Neural cell (in vitro differentiated cells): Measurements from ENCODE around the gene UBXN6. TPM values are rescaled to one million over a fixed set of nuclear protein-coding genes. Genes with fewer than 3 reads are reported as not detected.

Experiments used
- H2AFZ ChIP-seq: fragments of 200-600, 300-800 bp; sonication (generic), shearing (Covaris generic); 2 replicates; pipeline ENCODE4 v1.6.0; 2014; ENCODE audit warnings: low read depth, mild to moderate bottlenecking, antibody characterized with exemption, low read length, moderate library complexity
- H3F3A ChIP-seq: fragments of 200-600 bp; shearing (Covaris generic); 2 replicates; pipeline ENCODE4 v1.6.1; 2016; ENCODE audit warnings: mild to moderate bottlenecking, moderate library complexity, mixed read lengths, antibody characterized with exemption, low read length; ENCODE audit not compliant: insufficient read depth, poor library complexity, severe bottlenecking
- H3K27ac ChIP-seq: fragments of 200-600, 300-800 bp; sonication (generic), shearing (Covaris generic); 2 replicates; pipeline ENCODE4 v1.5.1; 2014; ENCODE audit warnings: mild to moderate bottlenecking, low read length, moderate library complexity
- H3K27me3 ChIP-seq: fragments of 300-800, 200-600 bp; sonication (generic), shearing (Covaris generic); 2 replicates; pipeline ENCODE4 v1.6.0; 2014; ENCODE audit warnings: mild to moderate bottlenecking, low read depth, low read length, moderate library complexity; ENCODE audit not compliant: insufficient read depth
- H3K36me3 ChIP-seq: fragments of 300-800, 200-600 bp; sonication (generic), shearing (Covaris generic); 2 replicates; pipeline ENCODE4 v1.5.1; 2014; ENCODE audit warnings: mild to moderate bottlenecking, antibody characterized with exemption, low read length, moderate library complexity; ENCODE audit not compliant: insufficient read depth
- H3K4me2 ChIP-seq: fragments of 300-800, 200-600 bp; sonication (generic), shearing (Covaris generic); 2 replicates; pipeline ENCODE4 v1.6.0; 2014; ENCODE audit warnings: mild to moderate bottlenecking, low read length
- H3K4me3 ChIP-seq: fragments of 300-800, 200-600 bp; sonication (generic), shearing (Covaris generic); 2 replicates; pipeline ENCODE4 v1.5.1; 2014; ENCODE audit warnings: mild to moderate bottlenecking, low read length, moderate library complexity
- H3K79me2 ChIP-seq: fragments of 200-600 bp; shearing (Covaris generic); replicated peaks from 2 replicates; pipeline ENCODE4 v1.6.0; 2014; ENCODE audit warnings: mild to moderate bottlenecking, low read length, moderate library complexity; ENCODE audit not compliant: insufficient read depth
- H3K9ac ChIP-seq: fragments of 300-800, 200-600 bp; sonication (generic), shearing (Covaris generic); 2 replicates; pipeline ENCODE4 v1.6.1; 2016; ENCODE audit warnings: mild to moderate bottlenecking, low read length, mixed read lengths
- H3K9me2 ChIP-seq: fragments of 200-600 bp; shearing (Covaris generic); 2 replicates; pipeline ENCODE4 v1.6.1; 2016; ENCODE audit warnings: mild to moderate bottlenecking, low read length, mixed read lengths; ENCODE audit not compliant: insufficient read depth
- H3K9me3 ChIP-seq: fragments of 200-600, 300-800 bp; sonication (generic), shearing (Covaris generic); 2 replicates; pipeline ENCODE4 v1.6.1; 2016; ENCODE audit warnings: mild to moderate bottlenecking, mixed run types, low read length, moderate library complexity, mixed read lengths
- H4K20me1 ChIP-seq: fragments of 200-600 bp; shearing (Covaris generic); 2 replicates; pipeline ENCODE4 v1.6.1; 2016; ENCODE audit warnings: mild to moderate bottlenecking, mixed run types; ENCODE audit not compliant: insufficient read depth
- CTCF ChIP-seq: fragments of 450-650 bp; IDR thresholded peaks from 2 replicates; pipeline ENCODE4 v1.5.1; 2014; ENCODE audit warnings: antibody characterized with exemption, mild to moderate bottlenecking, moderate library complexity; ENCODE audit not compliant: poor library complexity, severe bottlenecking
- EP300 ChIP-seq: fragments of 450-650 bp; conservative IDR thresholded peaks from 2 replicates; pipeline ENCODE4 v1.6.1; 2014; ENCODE audit warnings: antibody characterized with exemption, mild to moderate bottlenecking, moderate library complexity; ENCODE audit not compliant: poor library complexity, severe bottlenecking
- EZH2 ChIP-seq: fragments of 200-600, 300-800 bp; shearing (Covaris generic), sonication (generic); IDR thresholded peaks from 2 replicates; pipeline ENCODE4 v1.6.1; 2014; ENCODE audit warnings: antibody characterized with exemption, low read length, borderline replicate concordance, mild to moderate bottlenecking; ENCODE audit not compliant: insufficient read depth, poor library complexity, severe bottlenecking
- MXI1 ChIP-seq: fragments of 450-650 bp; conservative IDR thresholded peaks from 2 replicates; pipeline ENCODE4 v1.6.1; 2014; ENCODE audit warnings: antibody characterized with exemption, mild to moderate bottlenecking; ENCODE audit not compliant: poor library complexity, severe bottlenecking
- POLR2AphosphoS5 ChIP-seq: IDR thresholded peaks from 2 replicates; pipeline ENCODE4 v1.6.1; 2012
- RAD21 ChIP-seq: fragments of 450-650 bp; conservative IDR thresholded peaks from 2 replicates; pipeline ENCODE4 v1.6.1; 2014; ENCODE audit warnings: antibody characterized with exemption, mild to moderate bottlenecking, moderate library complexity
- SMC3 ChIP-seq: fragments of 450-650 bp; conservative IDR thresholded peaks from 2 replicates; pipeline ENCODE4 v1.6.1; 2014; ENCODE audit warnings: antibody characterized with exemption, mild to moderate bottlenecking, moderate library complexity; ENCODE audit not compliant: poor library complexity
- TAF1 ChIP-seq: IDR thresholded peaks from 2 replicates; pipeline ENCODE4 v1.6.1; 2012; ENCODE audit warnings: low read depth
- polyA plus RNA-seq: library from polyadenylated mRNA; depleted of rRNA; stranded (reverse); fragments of >200 nt; gene quantifications from 2 replicates; pipeline ENCODE4 v1.2.3, GENCODE V29; 2014
- TF ChIP-seq, protein P1 (sequence below): IDR thresholded peaks from 2 replicates; pipeline ENCODE4 v1.6.1; 2012; ENCODE audit warnings: borderline replicate concordance

UBXN6 gene
- polyA plus RNA-seq, 1 donor from 2014 or later = 102 TPM

- TF ChIP-seq CTCF (no peak), EP300 (no peak), SMC3 (no peak)
These were observed 49.5 kb upstream of the UBXN6 start (continued) for GRCh38 chr19:4507150-4507452.

- Histone ChIP-seq H3K79me2 (no peaks in the 10 kb centered on the region), H4K20me1 (no peaks in the 10 kb centered on the region), H3K27me3 (no peaks in the 10 kb centered on the region), H3K4me2 (no peak overlapping the region), H3F3A (no peaks in the 10 kb centered on the region), H3K9ac (no peak overlapping the region), H2AFZ (no peak overlapping the region), H3K4me3 (no peak overlapping the region), H3K9me2 (no peaks in the 10 kb centered on the region), H3K27ac (no peak overlapping the region), H3K36me3 (no peaks in the 10 kb centered on the region), H3K9me3 (no peaks in the 10 kb centered on the region)
- no peak for TF ChIP-seq POLR2AphosphoS5
- no peak for TF ChIP-seq MXI1
- no peak for TF ChIP-seq EZH2
- TF ChIP-seq, protein P1, sequence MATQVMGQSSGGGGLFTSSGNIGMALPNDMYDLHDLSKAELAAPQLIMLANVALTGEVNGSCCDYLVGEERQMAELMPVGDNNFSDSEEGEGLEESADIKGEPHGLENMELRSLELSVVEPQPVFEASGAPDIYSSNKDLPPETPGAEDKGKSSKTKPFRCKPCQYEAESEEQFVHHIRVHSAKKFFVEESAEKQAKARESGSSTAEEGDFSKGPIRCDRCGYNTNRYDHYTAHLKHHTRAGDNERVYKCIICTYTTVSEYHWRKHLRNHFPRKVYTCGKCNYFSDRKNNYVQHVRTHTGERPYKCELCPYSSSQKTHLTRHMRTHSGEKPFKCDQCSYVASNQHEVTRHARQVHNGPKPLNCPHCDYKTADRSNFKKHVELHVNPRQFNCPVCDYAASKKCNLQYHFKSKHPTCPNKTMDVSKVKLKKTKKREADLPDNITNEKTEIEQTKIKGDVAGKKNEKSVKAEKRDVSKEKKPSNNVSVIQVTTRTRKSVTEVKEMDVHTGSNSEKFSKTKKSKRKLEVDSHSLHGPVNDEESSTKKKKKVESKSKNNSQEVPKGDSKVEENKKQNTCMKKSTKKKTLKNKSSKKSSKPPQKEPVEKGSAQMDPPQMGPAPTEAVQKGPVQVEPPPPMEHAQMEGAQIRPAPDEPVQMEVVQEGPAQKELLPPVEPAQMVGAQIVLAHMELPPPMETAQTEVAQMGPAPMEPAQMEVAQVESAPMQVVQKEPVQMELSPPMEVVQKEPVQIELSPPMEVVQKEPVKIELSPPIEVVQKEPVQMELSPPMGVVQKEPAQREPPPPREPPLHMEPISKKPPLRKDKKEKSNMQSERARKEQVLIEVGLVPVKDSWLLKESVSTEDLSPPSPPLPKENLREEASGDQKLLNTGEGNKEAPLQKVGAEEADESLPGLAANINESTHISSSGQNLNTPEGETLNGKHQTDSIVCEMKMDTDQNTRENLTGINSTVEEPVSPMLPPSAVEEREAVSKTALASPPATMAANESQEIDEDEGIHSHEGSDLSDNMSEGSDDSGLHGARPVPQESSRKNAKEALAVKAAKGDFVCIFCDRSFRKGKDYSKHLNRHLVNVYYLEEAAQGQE = no peak
These were observed 49.0 kb upstream of the UBXN6 start for GRCh38 chr19:4506449-4507149.

DNA sequence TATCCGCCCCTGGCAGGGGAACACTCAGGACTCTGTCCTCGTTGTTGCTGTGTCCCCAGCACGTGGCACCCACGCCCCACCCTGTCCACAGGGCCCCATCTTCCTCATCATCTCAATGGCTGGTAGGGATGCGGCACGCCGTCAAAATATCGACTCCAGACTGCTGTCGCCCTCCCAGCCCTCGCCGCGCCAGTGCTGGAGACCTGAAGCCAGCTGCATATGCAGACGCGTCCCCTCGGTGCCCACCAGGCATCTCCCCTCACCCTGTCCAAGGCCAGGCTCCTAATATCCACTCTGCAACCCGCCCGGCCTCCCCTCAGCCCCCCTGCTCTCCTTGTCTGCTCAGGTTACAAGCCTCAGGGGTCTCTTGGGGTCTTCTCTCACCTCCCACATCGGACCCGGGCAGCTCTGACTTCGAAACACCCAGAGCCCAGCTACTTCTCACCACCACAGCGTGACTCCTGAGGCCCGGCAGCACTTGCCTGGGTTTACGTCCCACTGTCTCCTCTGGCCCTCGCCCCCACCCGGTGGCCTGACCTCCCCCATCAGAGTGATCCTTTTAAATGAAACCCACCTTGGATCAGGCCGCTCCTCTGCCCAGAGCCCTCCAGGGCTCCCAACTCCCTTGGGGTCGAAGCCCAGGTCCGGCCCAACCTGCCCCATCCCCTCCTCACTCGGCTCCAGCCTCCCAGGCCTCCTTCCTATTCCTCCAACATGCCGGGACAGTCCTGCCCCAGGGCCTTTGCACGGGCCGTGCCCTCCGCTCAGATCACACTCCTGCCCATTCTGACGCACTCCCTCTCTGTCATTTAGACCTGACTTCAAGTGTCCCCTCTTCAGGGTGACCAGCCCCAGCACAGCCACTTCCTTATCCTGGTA, 48.2 kb upstream of the UBXN6 start:
- no peaks in the 10 kb centered on the region for H3K9me2 ChIP-seq
- no peaks in the 10 kb centered on the region for H3K36me3 ChIP-seq
- H3K27me3 ChIP-seq = no peaks in the 10 kb centered on the region
- no peak overlapping the region for H3K4me3 ChIP-seq
- no peak overlapping the region for H3K9ac ChIP-seq
- H3K27ac ChIP-seq = no peak overlapping the region
- no peak overlapping the region for H3K4me2 ChIP-seq
- H3K79me2 ChIP-seq = no peaks in the 10 kb centered on the region
- H3K9me3 ChIP-seq = no peaks in the 10 kb centered on the region
- TF ChIP-seq SMC3 (no peak), RAD21 (no peak), MXI1 (no peak), CTCF (no peak), EP300 (no peak), EZH2 (no peak), TAF1 (no peak)
- TF ChIP-seq, protein P1 = no peak
- H2AFZ ChIP-seq = no peak overlapping the region
- no peaks in the 10 kb centered on the region for H4K20me1 ChIP-seq
- no peaks in the 10 kb centered on the region for H3F3A ChIP-seq
